M059J (cell line): ENCODE results near the gene JAK1. TPM values are rescaled to one million over a fixed set of nuclear protein-coding genes. Genes with fewer than 3 reads are reported as not detected.
"Not testable (repeated sequence)": the region's sequence is repeated elsewhere in the genome, so short reads cannot be mapped to it uniquely, and the experiment has no call there.

Experiments used
- DNase-seq: peaks from one replicate; pipeline ENCODE4 v3.0.0-alpha.2; 2012; ENCODE audit warnings: low read depth
- total RNA-seq: library from RNA; depleted of rRNA; stranded (reverse); fragments of >200 nt; shearing (Covaris generic); gene quantifications from 2 replicates; pipeline ENCODE4 v1.2.3, GENCODE V29; 2014

The JAK1 gene
- total RNA-seq, 1 experiment from 2014 or later = 90.9 TPM

- no peak for DNase-seq
Measured at GRCh38 chr1:64839732-64840405, 126.5 kb downstream of the JAK1 start.

- DNase-seq = no peak
Measured at GRCh38 chr1:64839261-64839660, 127.1 kb downstream of the JAK1 start.

GRCh38 chr1:64838486-64838885 is 127.9 kb downstream of the JAK1 start:
- DNase-seq = no peak

GRCh38 chr1:64836802-64837201 is 129.5 kb downstream of the JAK1 start:
- DNase-seq = no peak

- DNase-seq = peak; percentile 27
Measured at GRCh38 chr1:64834734-64835133, 131.6 kb downstream of the JAK1 start.

GRCh38 chr1:64830030-64830651 is 136.2 kb downstream of the JAK1 start:
- no peak for DNase-seq

- DNase-seq = no peak
Measured at GRCh38 chr1:64829411-64830029, 136.8 kb downstream of the JAK1 start.

GRCh38 chr1:64828829-64829228 is 137.5 kb downstream of the JAK1 start:
- no peak for DNase-seq

GRCh38 chr1:64826991-64827390 is 139.4 kb downstream of the JAK1 start:
- peak; percentile 12 for DNase-seq

GRCh38 chr1:64823691-64824476 is 142.5 kb downstream of the JAK1 start:
- DNase-seq = peak; percentile 73

GRCh38 chr1:64822621-64823020 is 143.7 kb downstream of the JAK1 start:
- DNase-seq = peak; percentile 31

GRCh38 chr1:64820572-64820971 is 145.8 kb downstream of the JAK1 start:
- DNase-seq = not testable (repeated sequence)

GRCh38 chr1:64817364-64817763 is 149.0 kb downstream of the JAK1 start:
- not testable (repeated sequence) for DNase-seq

- DNase-seq = no peak
Measured at GRCh38 chr1:64814427-64814826, 151.9 kb downstream of the JAK1 start.

- DNase-seq = no peak
Measured at GRCh38 chr1:64811131-64811530, 155.2 kb downstream of the JAK1 start.

- no peak for DNase-seq
Measured at GRCh38 chr1:64810001-64810400, 156.3 kb downstream of the JAK1 start.

- DNase-seq = no peak
Measured at GRCh38 chr1:64809309-64809708, 157.0 kb downstream of the JAK1 start.

GRCh38 chr1:64801851-64802523 is 164.4 kb downstream of the JAK1 start:
- DNase-seq = no peak

- no peak for DNase-seq
Measured at GRCh38 chr1:64798872-64799271, 167.5 kb downstream of the JAK1 start.

- DNase-seq = no peak
Measured at GRCh38 chr1:64790832-64791487, 175.4 kb downstream of the JAK1 start.
